ENCODE data around the gene SMYD2.

DNA sequence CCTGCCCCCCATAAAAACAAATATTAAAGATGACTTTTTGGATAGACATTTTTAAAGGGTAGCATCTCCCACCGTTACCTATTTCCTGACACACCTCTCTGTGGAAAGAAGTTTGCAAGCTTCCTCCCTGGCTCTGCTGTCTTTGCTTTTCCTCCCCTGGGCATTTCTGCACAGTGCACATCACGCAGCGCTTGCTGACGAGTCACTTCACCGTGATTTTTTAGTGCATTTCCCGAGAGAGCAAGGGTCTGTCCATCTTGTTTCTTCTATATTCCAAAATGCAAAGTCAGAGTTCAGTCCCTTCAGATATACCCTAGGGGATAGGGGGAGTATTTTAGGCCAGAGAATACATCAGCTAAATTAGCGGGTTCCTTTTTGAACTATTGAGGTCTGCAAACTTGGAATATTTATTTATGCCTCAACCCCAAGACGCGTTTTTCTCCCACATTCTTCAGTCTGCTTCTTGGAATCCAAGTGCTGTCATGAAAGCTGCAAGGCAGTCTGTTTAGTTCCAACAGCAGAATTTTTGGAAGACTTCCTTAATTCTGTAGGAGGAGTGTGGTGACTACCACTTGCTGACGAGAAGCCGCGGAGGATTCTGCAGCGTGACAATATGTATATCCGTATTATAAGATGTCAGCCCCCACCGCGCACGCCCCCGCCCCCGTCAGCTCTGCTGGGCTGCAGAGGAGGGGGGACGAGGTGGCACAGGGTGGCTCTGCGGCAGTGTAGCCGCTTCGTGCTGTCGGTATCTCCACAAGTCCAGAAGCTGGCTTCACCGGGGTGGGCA lies 22.4 kb downstream of the SMYD2 start:
- TF ChIP-seq POLR2AphosphoS5 (IDR thresholded peaks at IDR 0.05; ENCODE audit: low read depth, low read length) (no peak), SIN3A (IDR thresholded peaks at IDR 0.05; ENCODE audit: borderline replicate concordance, insufficient read depth, low read length) (no peak)
